Measurements from ENCODE around the gene TNFRSF19.

TNFRSF19 gene

DNA sequence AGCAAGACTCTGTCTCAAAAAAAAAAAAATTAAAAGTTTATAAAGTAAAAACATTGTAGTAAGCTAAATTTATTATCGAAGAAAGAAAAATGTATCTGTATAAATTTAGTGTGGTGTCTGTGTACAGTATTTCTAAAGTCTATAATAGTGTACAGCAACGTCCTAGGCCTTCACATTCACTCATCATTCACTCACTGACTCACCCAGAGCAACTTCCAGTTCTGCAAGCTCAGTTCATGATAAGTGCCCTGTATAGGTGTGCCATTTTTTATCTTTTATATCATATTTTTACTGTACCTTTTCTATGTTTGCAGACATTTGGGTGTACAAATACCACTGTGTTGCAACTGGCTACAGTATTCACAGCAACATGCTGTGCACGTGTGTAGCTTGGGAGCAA is 118.1 kb downstream of the TNFRSF19 start:
- peak; percentile 14 for DNase-seq

DNA sequence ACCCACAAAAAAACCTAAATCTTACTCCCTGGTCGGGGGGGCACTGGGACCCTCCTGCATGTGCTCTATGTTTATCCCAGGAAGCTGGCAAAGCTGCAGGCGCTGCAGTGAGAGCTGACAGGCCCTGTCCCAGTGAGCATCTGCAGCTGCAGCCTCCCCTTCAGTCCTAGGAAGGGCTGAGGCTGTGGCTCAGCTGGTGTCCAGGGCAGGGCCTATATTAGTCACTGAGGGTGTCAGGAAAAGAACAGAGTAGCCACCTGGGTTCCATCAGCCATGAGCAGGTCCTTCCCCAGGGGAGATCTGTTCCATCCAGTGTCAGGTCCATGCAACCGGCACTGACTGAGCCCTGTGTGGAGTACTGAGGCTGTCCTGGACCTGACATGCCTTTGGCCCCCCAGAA is 120.5 kb downstream of the TNFRSF19 start:
- no peak for DNase-seq

DNA sequence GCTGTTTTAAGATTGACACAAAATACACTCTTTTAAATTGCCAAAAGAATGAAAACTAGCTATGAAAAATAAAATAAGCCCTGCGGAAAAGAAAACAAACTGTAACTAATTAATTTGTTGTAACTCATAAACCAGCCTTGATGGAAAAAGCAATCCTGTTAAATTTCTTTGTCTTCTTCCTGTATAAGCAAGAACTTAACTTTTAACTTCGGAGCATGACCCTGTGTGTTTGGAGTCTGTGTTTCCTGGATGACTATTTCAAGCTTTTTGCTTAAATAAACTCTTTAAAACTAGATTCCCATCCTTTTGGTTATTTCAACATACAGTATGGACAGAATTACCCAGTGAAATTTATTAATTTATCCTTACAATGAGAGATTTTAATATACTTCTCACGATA is 122.6 kb downstream of the TNFRSF19 start:
- DNase-seq = no peak

DNA sequence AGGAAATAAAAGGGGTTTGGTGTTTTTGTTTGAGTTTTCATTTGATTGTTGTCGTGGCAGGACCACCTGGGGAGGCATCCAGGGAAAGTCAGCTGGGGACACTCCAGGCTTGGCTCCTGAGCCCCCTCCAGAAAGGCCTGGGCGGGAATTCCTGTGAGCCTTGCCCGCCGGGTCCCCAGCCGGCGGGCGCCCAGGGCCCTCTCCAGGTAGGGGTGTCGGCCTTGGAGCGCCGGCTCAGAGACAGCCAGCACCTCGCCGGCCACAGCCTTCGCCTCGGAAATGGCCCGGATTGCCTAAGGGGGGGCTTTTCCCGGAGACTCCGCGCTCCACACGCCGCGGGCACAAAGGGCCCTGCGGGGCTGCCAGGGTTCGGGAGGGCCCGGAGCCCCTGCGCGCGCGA is 125.0 kb downstream of the TNFRSF19 start:
- no peak for DNase-seq

DNA sequence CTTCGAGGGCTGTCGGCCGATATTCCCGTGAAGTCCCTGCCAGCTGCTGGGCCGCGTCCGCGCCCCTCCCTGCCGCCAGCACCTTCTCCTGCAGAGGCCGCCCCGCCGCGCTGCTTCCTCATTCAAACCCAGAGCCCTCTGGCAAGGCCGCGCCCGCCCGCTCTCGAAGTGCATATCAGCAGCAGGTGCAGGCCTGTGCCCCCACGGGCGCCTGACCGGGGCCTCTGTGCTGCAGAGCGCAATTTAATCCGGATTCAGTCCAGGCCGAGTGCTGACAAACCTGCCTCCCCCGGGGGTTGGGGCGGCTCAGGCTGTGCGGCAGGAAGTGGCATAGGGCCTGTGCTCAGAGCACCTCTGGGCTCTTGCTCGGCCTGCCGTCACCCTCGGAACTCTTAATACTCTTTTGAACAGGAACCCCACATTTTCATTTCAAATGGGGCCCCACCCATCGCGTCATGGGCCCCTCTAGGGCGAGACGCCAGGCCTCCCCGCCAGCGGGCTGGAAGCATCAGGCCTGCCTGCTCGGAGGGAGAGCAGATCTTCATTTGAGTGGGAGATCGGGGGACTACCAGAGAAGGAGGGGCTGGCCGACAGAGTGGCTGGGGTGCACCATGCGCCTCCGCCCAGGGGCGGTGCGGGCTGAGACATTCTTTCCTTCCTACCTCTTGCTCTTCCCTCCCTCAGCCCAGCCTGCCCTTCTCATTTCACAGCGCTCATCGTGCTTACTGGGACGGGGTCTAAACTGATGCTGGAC is 125.7 kb downstream of the TNFRSF19 start:
- no peak for DNase-seq

DNA sequence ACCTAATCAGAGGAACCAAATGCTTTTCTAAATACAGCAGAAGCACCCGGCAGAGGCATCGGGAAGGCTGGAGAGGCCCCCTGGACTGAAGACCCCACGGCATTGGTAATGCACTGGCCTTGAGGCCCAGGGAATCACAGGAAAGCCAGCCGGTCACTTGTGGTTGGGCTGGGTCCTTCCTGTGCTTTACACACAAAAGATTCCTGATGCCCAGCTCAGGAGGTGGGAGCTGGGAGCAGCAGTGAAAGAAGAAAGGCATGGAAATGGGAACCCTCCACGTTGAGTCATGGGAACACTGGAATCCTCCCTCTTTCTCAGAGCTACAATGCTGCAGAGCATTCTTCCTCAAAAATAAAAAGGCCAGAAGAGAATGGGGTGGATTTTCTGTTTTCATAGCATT is 126.4 kb downstream of the TNFRSF19 start:
- peak; percentile 7 for DNase-seq

DNA sequence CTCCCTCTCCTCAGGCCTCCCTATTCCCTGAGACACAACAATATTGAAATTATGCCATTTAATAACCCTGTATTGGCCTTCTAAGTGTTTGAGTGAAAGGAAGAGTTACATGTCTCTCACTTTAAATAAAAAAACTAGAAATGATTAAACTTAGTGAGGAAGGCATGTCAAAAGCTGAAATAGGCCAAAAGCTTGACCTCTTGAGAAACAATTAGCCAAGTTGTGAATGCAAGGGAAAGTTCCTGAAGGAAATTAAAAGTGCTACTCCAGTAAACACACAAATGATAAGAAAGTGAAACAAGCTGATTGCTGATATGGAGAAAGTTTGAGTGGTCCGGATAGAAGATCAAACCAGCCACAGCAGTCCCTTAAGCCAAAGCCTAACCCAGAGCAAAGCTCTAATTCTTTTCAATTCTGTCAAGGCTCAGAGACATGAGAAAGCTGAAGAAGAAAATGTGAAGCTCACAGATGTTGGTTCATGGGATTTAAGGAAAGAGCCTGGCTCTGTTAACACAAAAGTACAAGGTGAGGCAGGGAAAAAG is 127.6 kb downstream of the TNFRSF19 start:
- no peak for DNase-seq

DNA sequence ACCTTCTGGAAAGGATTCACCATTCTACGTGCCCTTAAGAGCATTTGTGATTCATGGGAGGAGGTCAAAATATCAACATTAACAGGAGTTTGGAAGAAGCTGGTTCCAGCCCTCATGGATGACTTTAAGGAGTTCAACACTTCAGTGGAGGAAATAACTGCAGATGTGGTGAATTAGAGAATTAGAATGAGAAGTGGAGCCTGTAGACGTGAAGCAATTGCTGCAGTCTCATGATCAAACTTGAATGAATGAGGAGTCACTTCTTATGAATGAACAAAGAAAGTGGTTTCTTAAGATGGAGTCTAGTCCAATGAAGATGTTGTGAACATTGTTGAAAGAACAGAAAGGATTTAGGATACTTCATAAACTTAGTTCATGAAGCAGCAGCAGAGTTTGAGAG is 129.1 kb downstream of the TNFRSF19 start:
- no peak for DNase-seq

DNA sequence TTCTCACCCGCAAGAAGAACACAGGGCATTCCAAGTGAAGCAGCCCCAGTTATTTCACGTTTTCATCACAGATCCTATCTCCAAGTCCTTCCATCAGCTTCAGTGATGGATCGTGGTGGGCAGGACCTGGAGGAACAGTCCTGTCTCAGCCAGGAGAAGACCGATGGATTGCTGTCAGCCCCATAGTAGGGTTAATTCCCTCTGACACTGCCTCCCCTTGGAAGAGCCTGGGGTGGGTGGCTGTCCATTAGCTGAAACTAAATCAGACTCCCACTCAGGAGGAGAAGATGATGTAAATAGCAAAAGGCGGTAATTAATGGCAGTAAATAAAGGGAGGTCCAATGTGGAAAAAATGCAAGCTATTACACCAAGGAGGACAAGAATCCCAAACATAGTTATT is 131.0 kb downstream of the TNFRSF19 start:
- no peak for DNase-seq

DNA sequence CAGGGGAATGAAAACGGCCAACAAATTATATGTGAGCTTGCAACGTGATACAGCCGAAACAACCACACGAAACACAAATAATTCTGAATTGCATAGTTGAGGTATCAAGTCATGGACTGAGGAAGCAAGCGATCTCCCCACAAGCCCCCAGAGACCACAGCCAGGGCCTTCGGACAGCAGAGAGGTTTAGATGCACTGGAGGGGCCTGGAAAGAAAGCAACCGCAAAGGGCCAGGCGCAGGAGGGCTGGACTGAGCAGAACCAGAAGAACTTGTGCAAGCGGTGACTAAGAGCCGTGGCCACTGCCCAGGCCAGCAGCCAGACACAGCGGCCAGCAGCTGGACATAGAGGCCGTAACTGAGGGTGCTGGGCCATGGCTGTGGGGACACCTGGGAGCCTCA is 131.4 kb downstream of the TNFRSF19 start:
- DNase-seq = no peak

DNA sequence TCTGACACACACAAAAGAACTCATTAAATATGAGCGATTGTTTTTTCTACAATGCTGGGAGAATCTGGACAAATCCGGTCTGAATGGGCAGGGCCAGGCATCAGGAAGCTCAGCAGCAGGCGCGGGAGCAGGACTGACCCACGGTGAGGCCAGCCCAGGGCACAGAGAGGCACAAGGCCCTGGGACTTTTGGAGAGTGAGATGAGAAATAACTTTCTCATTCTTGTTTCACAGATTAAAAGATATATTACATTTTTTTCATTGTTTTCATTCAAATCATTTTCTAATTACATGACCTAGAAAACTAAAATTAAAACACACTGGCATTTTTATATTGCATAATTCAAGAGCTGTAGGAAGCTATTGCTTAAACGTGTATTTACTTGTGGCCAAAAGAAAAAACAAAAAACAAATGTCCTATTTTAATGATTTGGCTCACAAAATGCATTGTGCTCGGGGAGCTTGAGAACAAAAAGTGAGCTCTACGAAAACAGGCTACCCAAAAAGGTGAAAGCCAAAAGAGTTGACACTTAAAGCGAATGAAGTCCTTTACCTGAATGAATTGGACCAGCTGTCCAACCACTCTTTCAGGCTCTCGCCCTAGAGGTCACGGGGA is 133.1 kb downstream of the TNFRSF19 start:
- no peak for DNase-seq

DNA sequence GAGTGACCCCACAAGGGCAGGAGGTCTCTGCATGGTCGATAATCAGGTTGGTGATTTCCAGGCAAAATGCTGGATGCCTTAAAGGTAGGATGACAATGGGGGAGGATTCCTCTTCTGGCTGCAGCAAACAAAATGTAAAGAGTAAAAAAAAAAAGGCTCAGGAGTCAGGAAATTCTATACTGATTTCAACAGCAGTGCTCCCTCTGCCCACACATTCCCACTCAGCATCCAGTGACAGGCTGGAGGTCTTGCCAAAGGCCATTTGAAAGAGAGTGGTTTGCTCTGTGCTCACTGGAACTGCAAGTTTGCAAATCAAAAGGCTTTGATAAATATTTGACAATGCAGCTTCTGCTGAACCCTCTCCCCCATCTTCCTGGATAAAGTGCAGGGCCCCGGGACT is 135.4 kb downstream of the TNFRSF19 start:
- DNase-seq = no peak

DNA sequence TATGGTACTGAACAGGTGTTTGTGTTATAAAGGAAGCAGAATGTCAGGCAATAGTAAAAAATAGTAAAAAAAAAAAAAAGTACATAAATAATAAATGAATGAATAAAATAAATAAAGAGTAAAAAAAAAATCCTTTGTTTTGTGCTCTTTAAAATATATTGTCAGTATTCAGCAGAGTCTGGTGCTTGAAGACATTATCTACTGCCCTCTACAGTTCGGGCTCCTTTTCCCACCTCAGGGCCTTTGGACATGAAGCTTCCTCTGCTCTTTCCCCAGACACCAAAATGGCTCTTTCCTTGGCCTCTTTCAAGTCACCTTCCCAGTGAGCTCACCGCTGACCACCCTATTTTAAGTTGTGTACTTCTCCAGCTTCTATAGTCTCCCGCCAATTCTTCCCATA is 137.5 kb downstream of the TNFRSF19 start:
- DNase-seq = peak; percentile 3

DNA sequence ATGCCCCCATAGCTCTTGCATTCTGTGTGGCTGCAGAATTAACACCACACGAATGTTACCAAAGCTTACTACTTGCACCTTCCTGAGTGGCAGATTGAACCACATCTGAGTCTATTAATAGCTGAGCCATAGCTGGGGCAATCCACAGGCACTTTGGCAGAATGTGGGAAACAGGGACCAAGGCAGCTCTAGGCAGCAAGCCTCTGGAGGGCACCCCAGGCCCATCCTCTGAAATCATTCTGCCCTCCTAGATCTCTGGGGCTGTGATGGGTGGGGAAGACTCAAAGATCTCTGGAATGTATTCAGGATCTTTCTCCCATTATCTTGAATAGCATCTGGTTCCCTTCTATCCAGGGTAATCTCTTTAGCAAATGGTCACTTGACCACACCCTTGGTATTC is 139.3 kb downstream of the TNFRSF19 start:
- DNase-seq = no peak

DNA sequence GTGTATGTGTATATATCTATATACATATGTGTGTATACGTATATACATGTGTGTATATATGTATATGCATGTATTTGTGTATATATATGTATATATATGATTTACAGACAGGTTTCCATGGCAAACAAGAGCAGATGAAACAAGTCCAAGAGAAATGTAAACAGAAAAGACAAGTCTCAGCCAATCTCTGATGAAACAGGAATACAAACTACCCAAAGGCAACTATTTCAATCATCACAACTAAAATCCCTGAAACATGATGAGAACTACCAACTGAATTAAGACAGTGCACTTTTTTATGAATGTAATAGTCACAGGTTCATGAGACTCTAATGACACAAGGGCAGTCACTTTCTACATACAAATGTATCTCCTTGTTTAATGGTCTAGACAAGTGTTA is 140.2 kb downstream of the TNFRSF19 start:
- no peak for DNase-seq

DNA sequence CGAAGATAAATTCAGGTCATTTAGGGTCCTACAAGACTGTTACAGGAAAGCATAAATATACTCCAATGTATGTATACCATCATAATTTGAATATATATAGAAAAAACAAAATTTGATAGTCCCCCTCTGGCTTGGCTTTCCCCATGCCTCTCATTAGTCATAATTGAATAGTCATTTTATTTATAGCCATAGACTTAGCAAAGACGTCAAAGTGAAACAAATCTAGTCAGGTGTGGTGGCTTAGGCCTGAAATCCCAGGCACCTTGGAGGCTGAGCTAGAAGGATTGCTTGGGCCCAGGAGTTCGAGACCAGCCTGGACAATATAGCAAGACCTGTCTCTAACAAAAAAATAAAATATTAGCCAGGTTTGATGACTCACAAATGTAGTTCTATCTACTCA is 141.1 kb downstream of the TNFRSF19 start:
- no peak for DNase-seq

DNA sequence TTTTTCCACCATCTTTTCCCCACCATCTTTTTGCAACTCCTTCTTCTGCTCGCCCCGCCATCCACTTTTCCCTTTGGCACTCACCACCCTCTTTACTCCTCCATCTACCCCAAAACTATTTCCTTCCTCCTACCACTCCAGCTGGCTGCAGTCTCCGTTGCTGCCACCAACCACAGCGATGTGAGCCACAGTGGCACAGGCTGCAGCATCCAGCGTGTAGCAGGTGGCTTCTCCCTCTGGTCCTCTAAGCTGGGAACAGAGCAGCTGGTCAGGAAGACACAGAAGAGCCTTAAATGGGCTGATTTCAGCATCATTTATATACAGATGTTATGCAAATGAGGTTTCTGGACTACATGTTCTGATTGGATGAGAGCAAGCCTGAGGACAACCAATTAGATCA is 144.5 kb downstream of the TNFRSF19 start:
- no peak for DNase-seq

DNA sequence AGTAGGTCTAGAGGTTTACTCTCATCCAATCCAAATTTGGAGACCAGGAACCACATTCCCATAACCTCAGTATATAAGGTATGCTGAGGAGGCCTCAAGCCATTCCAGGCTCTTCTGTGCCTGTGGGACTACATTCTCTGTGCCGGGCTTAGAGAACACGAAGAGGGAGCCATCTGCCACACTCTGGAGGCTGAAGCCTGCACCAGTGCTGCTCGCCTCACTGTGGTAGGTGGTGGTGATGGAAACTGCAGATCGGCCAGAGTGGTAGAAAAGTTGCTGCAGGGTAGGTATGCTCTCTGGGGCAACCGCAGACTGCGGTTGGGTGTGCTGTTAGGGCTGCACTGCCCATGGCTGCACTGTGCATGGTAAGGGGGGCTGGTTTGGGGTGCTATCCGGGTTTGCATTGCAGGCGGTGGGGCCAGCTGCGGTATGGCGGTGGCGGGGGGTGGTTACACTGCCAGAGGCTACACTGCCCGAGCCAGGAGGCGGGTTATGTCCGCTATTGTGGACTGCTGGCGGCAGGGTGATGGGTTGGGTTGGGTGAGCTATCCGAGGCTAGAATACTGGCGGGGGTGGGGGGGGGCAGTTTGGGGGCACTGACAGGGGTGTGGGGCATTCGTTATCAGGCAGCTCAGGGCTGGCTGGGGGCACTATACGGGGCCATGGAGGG is 145.0 kb downstream of the TNFRSF19 start:
- DNase-seq = no peak

DNA sequence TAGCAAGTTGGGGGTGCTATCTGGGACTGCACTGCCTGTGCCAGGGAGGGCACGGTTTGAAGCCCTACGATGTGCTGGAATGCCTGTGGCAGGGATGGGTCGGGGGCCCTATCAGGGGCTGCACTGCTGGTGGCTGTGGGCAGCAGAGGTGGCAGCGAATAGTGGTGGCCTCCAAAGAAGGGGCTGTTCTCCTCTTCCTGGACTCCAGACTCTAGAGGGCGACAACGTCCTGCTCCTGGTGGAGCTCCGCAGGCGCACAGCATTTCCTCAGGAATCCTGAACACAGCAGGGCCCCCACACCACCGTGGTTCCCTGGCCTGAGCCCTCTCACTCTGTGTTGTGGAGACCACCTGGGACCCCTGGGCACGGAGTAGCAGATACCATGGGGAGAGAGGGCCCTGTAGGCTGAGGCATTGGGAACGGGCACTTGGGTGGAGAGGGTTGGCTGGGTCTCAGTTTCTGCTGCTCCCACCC is 145.6 kb downstream of the TNFRSF19 start:
- DNase-seq = no peak

DNA sequence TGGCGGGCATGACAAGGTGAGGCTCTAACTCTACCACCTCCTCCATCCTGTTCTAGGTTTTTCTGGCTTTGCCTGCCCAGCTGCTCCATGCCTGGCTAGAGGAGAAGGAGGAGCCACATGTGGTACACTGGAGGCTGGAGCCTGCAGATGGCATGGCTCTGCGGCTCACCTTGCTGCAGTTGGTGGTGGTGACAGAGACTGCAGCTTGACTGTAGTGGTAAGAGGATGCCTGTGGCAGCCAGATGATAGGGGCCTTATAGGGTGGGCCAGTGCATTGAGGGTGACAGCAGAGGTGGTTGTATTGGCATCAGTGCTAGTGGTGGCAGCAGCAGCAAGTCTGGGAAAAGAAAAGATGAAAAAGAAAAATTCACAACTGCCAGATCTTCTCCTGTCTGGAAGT is 146.2 kb downstream of the TNFRSF19 start:
- DNase-seq = no peak

DNA sequence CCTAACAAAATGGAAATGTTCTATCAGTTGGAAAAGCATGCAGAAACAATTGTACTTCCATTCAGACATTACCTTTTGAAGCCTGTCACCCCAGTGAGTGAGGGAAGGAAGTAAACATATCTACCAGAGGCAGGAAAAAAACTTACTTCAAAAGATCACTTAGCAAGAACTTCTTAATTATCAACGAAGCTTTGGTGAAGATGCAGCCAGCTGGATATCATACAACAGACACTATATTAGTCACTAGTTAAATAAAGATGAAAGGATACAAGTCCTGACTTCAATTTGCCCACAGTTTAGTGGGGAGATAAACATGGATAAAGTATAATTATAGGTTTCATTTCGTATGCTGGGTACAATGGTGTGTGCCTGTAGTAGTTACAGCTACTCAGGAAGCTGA is 148.8 kb downstream of the TNFRSF19 start:
- DNase-seq = no peak

DNA sequence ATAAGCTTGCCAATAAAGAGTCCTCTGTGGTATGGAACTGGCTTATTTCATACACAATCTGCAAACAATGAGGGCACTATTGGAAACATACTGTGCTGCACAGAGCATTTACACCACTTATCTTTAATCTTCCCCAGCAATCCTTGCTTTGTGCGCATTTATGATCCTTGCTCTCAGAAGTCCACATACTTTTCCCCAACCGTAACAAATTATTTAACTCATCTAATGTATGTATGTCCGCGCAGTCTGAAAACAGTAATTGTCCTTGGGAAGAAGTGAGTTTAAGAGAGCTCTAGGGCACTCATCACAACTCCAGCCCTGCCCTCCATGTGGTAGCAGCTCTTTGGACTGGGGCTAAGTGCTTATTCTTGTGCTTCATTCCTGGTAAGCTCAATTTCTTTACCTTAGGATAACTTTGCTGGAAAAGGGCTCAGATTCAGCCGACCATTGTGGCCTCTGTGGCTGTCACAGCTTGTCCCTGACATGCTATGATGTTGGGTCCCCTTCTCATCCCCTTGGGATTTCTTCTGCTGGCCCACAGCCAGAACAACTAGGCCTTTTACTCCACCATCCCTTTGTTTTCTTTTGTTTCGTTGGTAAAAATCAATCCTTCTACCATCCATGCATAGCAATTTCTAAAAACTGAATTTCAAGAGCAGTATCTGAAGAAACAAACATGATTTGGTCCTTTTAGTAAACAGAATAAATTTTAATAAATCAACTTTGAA is 152.7 kb downstream of the TNFRSF19 start:
- DNase-seq = no peak

DNA sequence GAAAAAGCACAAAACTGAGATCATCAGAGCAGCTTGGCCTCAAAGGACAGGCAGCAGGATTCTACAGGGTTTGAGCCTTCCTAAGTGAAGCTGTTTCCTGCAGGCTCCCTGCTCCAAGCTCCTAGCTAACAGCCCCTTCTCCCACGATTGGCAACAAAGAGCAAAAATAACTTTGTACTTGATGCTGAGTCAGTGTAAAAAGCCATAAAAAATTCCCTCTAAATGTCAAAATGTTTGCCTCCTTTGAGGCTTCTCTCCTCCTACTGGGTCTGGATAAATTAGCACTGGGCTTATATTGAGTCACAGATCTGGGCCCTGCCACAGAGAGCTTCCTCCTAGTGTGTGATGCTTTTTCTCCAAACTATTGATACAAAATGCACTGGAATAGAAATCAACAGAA is 153.3 kb downstream of the TNFRSF19 start:
- no peak for DNase-seq
